Measurements from ENCODE around the gene TGIF2. TPM values are rescaled to one million over a fixed set of nuclear protein-coding genes. Genes with fewer than 3 reads are reported as not detected.

Gene TGIF2
- total RNA-seq, 1 experiment from 2014 or later = 81.7 TPM

- H2BK120ac ChIP-seq (ENCODE audit: low read depth, low read length, poor library complexity, severe bottlenecking) = no peak overlapping the region
- no peak overlapping the region for H3K14ac ChIP-seq (ENCODE audit: insufficient read depth, low read length)
- H3K4me2 ChIP-seq (ENCODE audit: insufficient read depth, insufficient read length, low read length) = no peak overlapping the region
- no peaks in the 10 kb centered on the region; a peak in 1 of 5 replicates for H3K9me3 Mint-ChIP-seq
- H2AK5ac ChIP-seq (ENCODE audit: insufficient read length, low read length) = no peak overlapping the region
- H2AFZ ChIP-seq (ENCODE audit: low read length) = no peak overlapping the region
- no peak for TF ChIP-seq CTCF (conservative IDR thresholded peaks at IDR 0.05)
- H3K9ac ChIP-seq (ENCODE audit: extremely low read depth, insufficient read length, low read length) = no peak overlapping the region
- no peak overlapping the region for H3K56ac ChIP-seq (ENCODE audit: insufficient read length, low read depth, low read length)
- H3K23ac ChIP-seq (ENCODE audit: insufficient read length, low read depth, low read length) = no peak overlapping the region
- H3K4me3 Mint-ChIP-seq = no peak overlapping the region
- no peak overlapping the region for H3K4ac ChIP-seq (ENCODE audit: low read depth, low read length)
- H4K5ac ChIP-seq (ENCODE audit: insufficient read length, low read depth, low read length) = no peak overlapping the region
- no peak overlapping the region for H2BK5ac ChIP-seq (ENCODE audit: insufficient read length, low read length)
- H2BK15ac ChIP-seq (ENCODE audit: low read depth, low read length) = no peak overlapping the region
- peaks cover 32 to 44% of the 10 kb centered on the region in 2 experiments for H3K4me1 Mint-ChIP-seq
- peaks cover 48 to 57% (median 51%) of the 10 kb centered on the region in 3 experiments for H3K36me3 Mint-ChIP-seq (ENCODE audit: insufficient read depth in 1 of 3, low read depth in 3 of 3)
- no peaks in the 10 kb centered on the region for H3K27me3 Mint-ChIP-seq (ENCODE audit: low read depth)
- DNase-seq = no peak
- no peak overlapping the region for H4K8ac ChIP-seq (replicated peaks; ENCODE audit: insufficient read length, low read depth, low read length)
- H3K27me3 ChIP-seq (ENCODE audit: insufficient read depth, low read length) = no peaks in the 10 kb centered on the region
- no CpG with 5 or more reads among the region's 5 CpGs for WGBS (ENCODE audit: extremely low coverage, insufficient read length, low lambda C conversion rate)
- peak overlapping the region in 2 of 3 experiments; percentile 81 to 93; a peak in 3 of 7 replicates for H3K27ac Mint-ChIP-seq
- H3K9me3 ChIP-seq (ENCODE audit: control insufficient read depth, low read depth, low read length) = no peaks in the 10 kb centered on the region
- H2BK20ac ChIP-seq (ENCODE audit: low read depth, low read length, poor library complexity, severe bottlenecking) = no peak overlapping the region
- H4K20me1 ChIP-seq (ENCODE audit: control insufficient read depth, insufficient read depth, insufficient read length) = no peaks in the 10 kb centered on the region
- H3K4me1 ChIP-seq (ENCODE audit: insufficient read depth, low read length) = peaks cover 5% of the 10 kb centered on the region
- no peak overlapping the region for H2BK12ac ChIP-seq (ENCODE audit: insufficient read length, low read depth, low read length)
- no peaks in the 10 kb centered on the region for H3K79me2 ChIP-seq (ENCODE audit: insufficient read depth, low read length)
- no peak overlapping the region for H3K27ac ChIP-seq (ENCODE audit: insufficient read length, low read depth, low read length)
- H3T11ph ChIP-seq (ENCODE audit: low read length) = no peak overlapping the region
- H3K79me1 ChIP-seq (ENCODE audit: insufficient read depth, low read depth, low read length, poor library complexity, severe bottlenecking) = no peaks in the 10 kb centered on the region
- no peak overlapping the region for H3K18ac ChIP-seq (ENCODE audit: insufficient read length, low read depth, low read length)
- no peak overlapping the region for H4K91ac ChIP-seq (ENCODE audit: insufficient read length, low read depth, low read length)
- no peaks in the 10 kb centered on the region for H3K23me2 ChIP-seq (ENCODE audit: insufficient read length, low read depth, low read length, poor library complexity, severe bottlenecking)
Measured at GRCh38 chr20:36591281-36591680, 17.9 kb downstream of the TGIF2 start.
